NCI-H2171 treated with DMSO at 0.1 percent for 48 hours (cell line): Measurements from ENCODE around the gene DERA.

Experiments
- DNase-seq: peaks from one replicate; lab custom pipeline; 2025; lab: John Stamatoyannopoulos, UW

Gene DERA

GRCh38 chr12:16076557-16076956, 165.4 kb downstream of the DERA start:
- peak; percentile 34 for DNase-seq

DNA sequence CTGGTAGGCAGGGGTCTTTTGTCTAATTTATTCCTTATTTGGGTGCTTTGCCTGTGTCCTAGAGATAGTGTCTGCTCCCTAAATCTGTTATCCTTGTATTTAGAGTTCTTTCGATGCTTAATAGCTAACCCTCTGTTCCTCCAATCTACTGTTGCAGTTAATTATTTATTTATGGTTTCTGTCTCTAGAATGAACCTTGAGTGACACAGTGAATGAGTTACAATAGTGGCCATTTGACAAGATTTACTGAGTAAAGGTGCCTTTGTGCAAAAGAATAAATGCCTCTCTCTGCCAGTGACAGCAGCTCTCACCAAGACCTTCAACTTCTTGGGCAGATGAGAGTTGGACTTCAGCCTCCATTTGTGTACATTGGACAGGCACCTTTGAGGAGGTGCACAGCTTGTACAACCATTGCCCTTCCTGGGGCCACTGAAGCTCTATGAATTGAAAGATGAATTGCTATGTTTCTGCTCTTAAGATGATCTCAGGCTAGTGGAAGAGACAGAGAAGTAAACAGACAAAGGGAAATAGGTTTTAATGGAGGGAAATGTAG, 165.9 kb downstream of the DERA start:
- no peak for DNase-seq

DNA sequence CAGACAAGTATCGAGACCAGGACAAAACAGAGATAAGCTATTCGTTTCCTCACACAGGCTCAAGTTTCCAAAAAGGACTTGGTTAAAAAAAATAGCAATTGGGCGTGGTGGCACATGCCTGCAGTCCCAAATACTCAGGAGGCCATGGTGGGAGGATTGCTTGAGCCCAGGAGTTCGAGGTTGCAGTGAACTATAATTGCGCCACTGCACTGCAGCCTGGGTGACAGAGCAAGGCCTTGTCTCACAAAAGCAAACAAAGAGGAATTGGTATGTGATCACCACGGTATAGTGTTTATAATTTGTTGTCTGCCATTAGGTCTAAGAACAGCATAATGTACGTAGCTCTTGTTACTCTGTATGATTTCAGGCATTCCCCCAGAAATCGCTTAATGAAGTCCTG, 175.3 kb downstream of the DERA start:
- DNase-seq, result peak; percentile 2

DNA sequence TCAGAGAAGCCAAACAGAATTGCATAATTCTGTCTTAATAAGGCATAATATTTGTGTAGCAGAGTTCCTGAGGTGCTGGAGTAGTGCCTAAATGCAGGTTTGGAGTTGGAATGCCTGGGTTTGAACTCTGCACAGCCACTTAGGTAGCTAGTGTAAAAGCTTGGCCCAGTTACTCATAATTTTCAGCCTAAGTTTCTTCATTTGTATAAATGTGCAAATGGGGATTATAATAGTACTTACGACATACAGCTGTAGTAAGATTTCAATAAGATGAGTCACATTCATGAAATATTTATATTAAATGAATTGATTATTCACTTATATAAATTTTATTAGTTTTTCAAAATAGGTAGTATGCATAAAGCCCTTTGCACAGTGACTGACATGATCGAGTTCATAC, 175.8 kb downstream of the DERA start:
- DNase-seq, result no peak
